ENCODE measurements around the gene DAB2IP. TPM values are rescaled to one million over a fixed set of nuclear protein-coding genes. Genes with fewer than 3 reads are reported as not detected.

The DAB2IP gene
- total RNA-seq, 1 donor from 2014 or later = 104 TPM

GRCh38 chr9:121831869-121832268 lies 180.4 kb downstream of the DAB2IP start:
- Mint-ChIP-seq H3K27ac (ENCODE audit: unreplicated experiment) (no peak overlapping the region), H3K36me3 (ENCODE audit: low read depth, unreplicated experiment) (no peaks in the 10 kb centered on the region), H3K4me3 (ENCODE audit: unreplicated experiment) (no peak overlapping the region), H3K9me3 (ENCODE audit: unreplicated experiment) (no peaks in the 10 kb centered on the region), H3K27me3 (ENCODE audit: unreplicated experiment) (peaks cover 4% of the 10 kb centered on the region), H3K4me1 (ENCODE audit: unreplicated experiment) (no peaks in the 10 kb centered on the region)
- DNase-seq (ENCODE audit: low spot score) = no peak
- TF ChIP-seq, protein P1, sequence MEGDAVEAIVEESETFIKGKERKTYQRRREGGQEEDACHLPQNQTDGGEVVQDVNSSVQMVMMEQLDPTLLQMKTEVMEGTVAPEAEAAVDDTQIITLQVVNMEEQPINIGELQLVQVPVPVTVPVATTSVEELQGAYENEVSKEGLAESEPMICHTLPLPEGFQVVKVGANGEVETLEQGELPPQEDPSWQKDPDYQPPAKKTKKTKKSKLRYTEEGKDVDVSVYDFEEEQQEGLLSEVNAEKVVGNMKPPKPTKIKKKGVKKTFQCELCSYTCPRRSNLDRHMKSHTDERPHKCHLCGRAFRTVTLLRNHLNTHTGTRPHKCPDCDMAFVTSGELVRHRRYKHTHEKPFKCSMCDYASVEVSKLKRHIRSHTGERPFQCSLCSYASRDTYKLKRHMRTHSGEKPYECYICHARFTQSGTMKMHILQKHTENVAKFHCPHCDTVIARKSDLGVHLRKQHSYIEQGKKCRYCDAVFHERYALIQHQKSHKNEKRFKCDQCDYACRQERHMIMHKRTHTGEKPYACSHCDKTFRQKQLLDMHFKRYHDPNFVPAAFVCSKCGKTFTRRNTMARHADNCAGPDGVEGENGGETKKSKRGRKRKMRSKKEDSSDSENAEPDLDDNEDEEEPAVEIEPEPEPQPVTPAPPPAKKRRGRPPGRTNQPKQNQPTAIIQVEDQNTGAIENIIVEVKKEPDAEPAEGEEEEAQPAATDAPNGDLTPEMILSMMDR (IDR thresholded peaks at IDR 0.05; ENCODE audit: unreplicated experiment) = no peak

DNA sequence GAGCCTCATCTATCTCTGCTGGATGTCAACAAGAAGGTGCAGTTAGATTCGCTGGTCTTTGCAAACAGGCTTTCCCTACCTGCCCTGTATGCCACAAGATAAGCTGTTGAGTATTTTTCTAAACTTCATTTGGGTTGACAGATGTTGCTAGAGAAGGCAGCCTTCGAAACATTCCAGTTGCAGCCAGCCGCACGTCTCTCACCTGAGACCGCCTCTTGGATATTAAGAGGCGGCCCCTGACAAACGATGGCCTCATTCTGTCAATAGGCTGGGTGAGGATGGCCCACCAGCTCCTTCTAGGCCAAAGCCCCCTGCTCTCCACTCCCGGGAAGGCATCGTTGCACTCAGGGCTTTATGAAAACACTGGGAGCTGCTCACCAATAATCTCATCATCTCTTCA lies 181.6 kb downstream of the DAB2IP start:
- DNase-seq (ENCODE audit: low spot score) = no peak
- Mint-ChIP-seq H3K27ac (ENCODE audit: unreplicated experiment) (no peak overlapping the region), H3K9me3 (ENCODE audit: unreplicated experiment) (no peaks in the 10 kb centered on the region), H3K27me3 (ENCODE audit: unreplicated experiment) (peaks cover 4% of the 10 kb centered on the region), H3K4me3 (ENCODE audit: unreplicated experiment) (no peak overlapping the region), H3K36me3 (ENCODE audit: low read depth, unreplicated experiment) (no peaks in the 10 kb centered on the region), H3K4me1 (ENCODE audit: unreplicated experiment) (no peaks in the 10 kb centered on the region)
- TF ChIP-seq, protein P1 (IDR thresholded peaks at IDR 0.05; ENCODE audit: unreplicated experiment) = no peak

Other genes starting within 250 kb of the DAB2IP start
- gene GGTA1, start 151.8 kb upstream of the DAB2IP start, total RNA-seq (ENCODE audit: unreplicated experiment) = 19.7 TPM

Data from endothelial cell (in vitro differentiated cells).